HCT116 (cell line): ENCODE data around the gene TANGO6. TPM values are rescaled to one million over a fixed set of nuclear protein-coding genes. Genes with fewer than 3 reads are reported as not detected.

Source experiments
- ATAC-seq: fragments of 200-7000 bp; cut with Tn5 transposase; 2 replicates; pipeline ENCODE4 v1.9.1; 2020; ENCODE audit warnings: mild to moderate bottlenecking, moderate library complexity
- BruUV-seq: library from RNA; stranded (reverse); fragments of 400-500 nt; replicated peaks from 2 replicates; lab custom pipeline; 2021; lab: Mats Ljungman, UMichigan
- CTCF ChIA-PET: fragments of 300-600 bp; sonication (Branson Sonifier 250); formaldehyde crosslinking; loops from one replicate; lab custom pipeline; 2021; ENCODE audit warnings: antibody characterized with exemption; lab: Charles Lee
- POLR2A ChIA-PET: fragments of 300-600, 350-600 bp; sonication (Branson Sonifier 250); formaldehyde crosslinking; loops from one replicate; lab custom pipeline; 2021; ENCODE audit warnings: antibody characterized with exemption; lab: Charles Lee
- RAD21 ChIA-PET, 2 experiments: fragments of 300-600 bp; sonication (Branson Sonifier 250); formaldehyde crosslinking; loops; one replicate each; lab custom pipeline; 2023; ENCODE audit warnings: low total read pairs in 2 of 2; ENCODE audit not compliant: uncharacterized antibody in 2 of 2, unreplicated experiment in 2 of 2, low non-redundant PET in 1 of 2; lab: Charles Lee
- DNase-seq: peaks from one replicate; pipeline ENCODE4 v3.0.0-alpha.2; 2010; ENCODE audit warnings: low read depth, low spot score
- H2AFZ ChIP-seq: fragments of 200-600 bp; shearing (Covaris generic), sonication (generic); 2 replicates; pipeline ENCODE4 v1.6.1; 2017; ENCODE audit warnings: low read depth, mixed run types, mixed read lengths, antibody characterized with exemption, low read length; ENCODE audit not compliant: poor library complexity, severe bottlenecking
- H3K27ac ChIP-seq: 2 replicates; pipeline ENCODE4 v1.5.1; 2012; ENCODE audit warnings: low read depth, low read length
- H3K27me3 ChIP-seq: fragments of 200-600 bp; sonication (generic); 2 replicates; pipeline ENCODE4 v1.6.1; 2016; ENCODE audit warnings: mixed run types, low read length, mixed read lengths; ENCODE audit not compliant: insufficient read depth
- H3K36me3 ChIP-seq, 2 experiments: fragments of 200-500 bp in 1 of 2; fragments of 200-600 bp in 1 of 2; sonication (Bioruptor generic) in 1 of 2; sonication (generic) in 1 of 2; 2 replicates each; pipeline versions ENCODE4 v1.5.1 to v1.6.1; 2014 to 2016; ENCODE audit warnings: low read length in 2 of 2, inconsistent platforms in 1 of 2, mixed read lengths in 1 of 2, mixed run types in 1 of 2; ENCODE audit not compliant: insufficient read depth in 2 of 2, control insufficient read depth in 1 of 2
- H3K4me1 ChIP-seq, 2 experiments: fragments of 200-600 bp in 1 of 2; sonication (generic) in 1 of 2; 2 replicates each; pipeline versions ENCODE4 v1.5.1 to v1.6.1; 2012 to 2017; ENCODE audit warnings: low read length in 2 of 2, inconsistent platforms in 1 of 2, mild to moderate bottlenecking in 1 of 2, mixed read lengths in 1 of 2, mixed run types in 1 of 2, moderate library complexity in 1 of 2; ENCODE audit not compliant: insufficient read depth in 2 of 2, control insufficient read depth in 1 of 2
- H3K4me2 ChIP-seq: fragments of 200-600 bp; sonication (generic); 2 replicates; pipeline ENCODE4 v1.6.1; 2017; ENCODE audit warnings: mixed run types, low read length, mixed read lengths
- H3K4me3 ChIP-seq, 2 experiments: fragments of 200-600 bp in 1 of 2; sonication (generic) in 1 of 2; replicated peaks in 1 of 2; 2 replicates each; pipeline ENCODE4 v1.5.1; 2011 to 2016; ENCODE audit warnings: low read length in 2 of 2, control low read depth in 1 of 2, low read depth in 1 of 2, mild to moderate bottlenecking in 1 of 2, mixed read lengths in 1 of 2, mixed run types in 1 of 2
- H3K79me2 ChIP-seq: fragments of 200-600 bp; sonication (generic); 2 replicates; pipeline ENCODE4 v1.6.1; 2017; ENCODE audit warnings: mild to moderate bottlenecking, mixed run types, low read length, moderate library complexity, mixed read lengths; ENCODE audit not compliant: insufficient read depth
- H3K9ac ChIP-seq: fragments of 200-600 bp; sonication (generic); 2 replicates; pipeline ENCODE4 v1.6.1; 2016; ENCODE audit warnings: low read length, mixed read lengths
- H3K9me2 ChIP-seq: fragments of 200-600 bp; sonication (generic), shearing (Covaris generic); 2 replicates; pipeline ENCODE4 v1.6.1; 2017; ENCODE audit warnings: mixed run types, mild to moderate bottlenecking, moderate library complexity; ENCODE audit not compliant: insufficient read depth
- H3K9me3 ChIP-seq, 2 experiments: fragments of 200-500 bp in 1 of 2; fragments of 200-600 bp in 1 of 2; sonication (Bioruptor generic) in 1 of 2; sonication (generic) in 1 of 2; 2 replicates each; pipeline ENCODE4 v1.6.1; 2014 to 2017; ENCODE audit warnings: low read length in 2 of 2, mixed read lengths in 2 of 2, inconsistent platforms in 1 of 2, low read depth in 1 of 2, mild to moderate bottlenecking in 1 of 2, mixed run types in 1 of 2, moderate library complexity in 1 of 2; ENCODE audit not compliant: control insufficient read depth in 1 of 2, insufficient read depth in 1 of 2
- H4K20me1 ChIP-seq: fragments of 200-600 bp; sonication (generic), shearing (Covaris generic); 2 replicates; pipeline ENCODE4 v1.6.1; 2017; ENCODE audit warnings: mixed run types, mild to moderate bottlenecking, moderate library complexity; ENCODE audit not compliant: insufficient read depth
- CEBPB ChIP-seq: IDR thresholded peaks from 2 replicates; pipeline ENCODE4 v1.6.1; 2012; ENCODE audit warnings: low read depth
- CTCF ChIP-seq, 3 experiments: fragments of 200-600 bp in 1 of 3; sonication (generic) in 1 of 3; IDR thresholded peaks in 2 of 3; conservative IDR thresholded peaks in 1 of 3; 2 replicates each; pipeline ENCODE4 v1.5.1; 2012 to 2017; ENCODE audit warnings: low read depth in 2 of 3, low read length in 2 of 3, antibody characterized with exemption in 1 of 3, borderline replicate concordance in 1 of 3, control low read depth in 1 of 3, mild to moderate bottlenecking in 1 of 3, mixed read lengths in 1 of 3, mixed run types in 1 of 3, moderate library complexity in 1 of 3; ENCODE audit not compliant: insufficient read depth in 1 of 3
- EGR1 ChIP-seq: IDR thresholded peaks from 2 replicates; pipeline ENCODE4 v1.6.1; 2012; ENCODE audit warnings: low read depth
- ELF1 ChIP-seq: IDR thresholded peaks from 2 replicates; pipeline ENCODE4 v1.6.1; 2012; ENCODE audit warnings: low read depth, borderline replicate concordance
- POLR2AphosphoS5 ChIP-seq: IDR thresholded peaks from 2 replicates; pipeline ENCODE4 v1.6.1; 2011; ENCODE audit warnings: mild to moderate bottlenecking, low read depth, low read length, moderate library complexity
- ZBTB33 ChIP-seq: IDR thresholded peaks from 2 replicates; pipeline ENCODE4 v1.6.1; 2011; ENCODE audit warnings: mild to moderate bottlenecking, low read length, moderate library complexity; ENCODE audit not compliant: insufficient replicate concordance; ENCODE audit errors: extremely low read depth
- intact Hi-C: fragments of 100-400 bp; cut with micrococcal nuclease; formaldehyde crosslinking; loops from 2 replicates; pipeline ENCODE4 v1.10.0; 2022
- total RNA-seq: library from RNA; stranded (reverse); gene quantifications from one replicate; pipeline ENCODE4 v1.2.1, GENCODE V29; 2021; ENCODE audit not compliant: unreplicated experiment

The TANGO6 gene
- total RNA-seq, 1 experiment from 2014 or later, result 16.4 TPM

GRCh38 chr16:68927018-68927417 lies 83.7 kb downstream of the TANGO6 start (continued):
- no peak for TF ChIP-seq CTCF (IDR thresholded peaks at IDR 0.05 in 2 of 3, conservative IDR thresholded peaks at IDR 0.05 in 1 of 3; ENCODE audit: borderline replicate concordance in 1 of 3, insufficient read depth in 1 of 3, low read depth in 2 of 3, low read length in 2 of 3)
- TF ChIP-seq ZBTB33, result no peak
- no peak for TF ChIP-seq EGR1
- no peak for TF ChIP-seq CEBPB
- TF ChIP-seq, all 23 proteins: peak for 0

GRCh38 chr16:68931196-68931595 lies 87.9 kb downstream of the TANGO6 start:
- H3K9me3 ChIP-seq, result no peaks in the 10 kb centered on the region
- ATAC-seq, result no peak
- DNase-seq, result no peak
- TF ChIP-seq POLR2AphosphoS5 (no peak), EGR1 (no peak), ELF1 (no peak)
- TF ChIP-seq, all 23 proteins: peak for 0
- H3K36me3 ChIP-seq, result peaks cover 0 to 3% of the 10 kb centered on the region in 2 experiments; a peak in 1 of 4 replicates
- CTCF ChIA-PET, result no interaction called here
- H3K4me3 ChIP-seq, result no peak overlapping the region
- H3K9me2 ChIP-seq, result no peaks in the 10 kb centered on the region
- POLR2A ChIA-PET, result no interaction called here
- H2AFZ ChIP-seq, result no peak overlapping the region
- H4K20me1 ChIP-seq, result no peaks in the 10 kb centered on the region
- no peaks in the 10 kb centered on the region for H3K79me2 ChIP-seq
- H3K4me1 ChIP-seq, result peaks cover 13 to 25% of the 10 kb centered on the region in 2 experiments
- 0 out of 2 replicates have a peak overlapping the region, but pooled peaks have one; percentile 31 for H3K4me2 ChIP-seq
- no peak overlapping the region for H3K9ac ChIP-seq
- intact Hi-C loops, result no loop called here
- RAD21 ChIA-PET, result no interaction called here
- BruUV-seq, result no TSS peak
- no peaks in the 10 kb centered on the region for H3K27me3 ChIP-seq
- H3K27ac ChIP-seq, result peak overlapping the region; percentile 24; the same call in 1 of the 2 replicates
